Mesodermal cell (in vitro differentiated cells): ENCODE data around the gene ITPR2.
"Not testable (repeated sequence)": the region's sequence is repeated elsewhere in the genome, so short reads cannot be mapped to it uniquely, and the experiment has no call there.

Source experiments
- H3K27ac ChIP-seq: 2 replicates; pipeline ENCODE4 v1.7.0; 2013; ENCODE audit warnings: mild to moderate bottlenecking, low read depth, low read length, moderate library complexity; ENCODE audit not compliant: severe bottlenecking
- H3K36me3 ChIP-seq: 2 replicates; pipeline ENCODE4 v1.7.1; 2013; ENCODE audit warnings: mild to moderate bottlenecking, low read length, moderate library complexity; ENCODE audit not compliant: control insufficient read depth, insufficient read depth
- H3K4me1 ChIP-seq: one replicate; pipeline ENCODE4 v1.7.1; 2013; ENCODE audit warnings: mild to moderate bottlenecking, low read length; ENCODE audit not compliant: insufficient read depth, control insufficient read depth, poor library complexity, severe bottlenecking
- H3K4me3 ChIP-seq: 2 replicates; pipeline ENCODE4 v1.7.0; 2013; ENCODE audit warnings: low read length, control low read depth, mild to moderate bottlenecking; ENCODE audit not compliant: insufficient read depth, poor library complexity, severe bottlenecking; ENCODE audit errors: extremely low read depth
- H3K9me3 ChIP-seq: 2 replicates; pipeline ENCODE4 v1.7.1; 2013; ENCODE audit warnings: mild to moderate bottlenecking, low read length, moderate library complexity; ENCODE audit not compliant: control insufficient read depth
- WGBS, 2 experiments: methylation state at CpG; one replicate each; pipeline ENCODE4 v1.1.5; 2013; ENCODE audit warnings: missing lambda C conversion rate in 2 of 2; ENCODE audit not compliant: insufficient coverage in 2 of 2; 5-methylcytosine and 5-hydroxymethylcytosine counted together

ITPR2 gene

GRCh38 chr12:26789731-26790644 lies 43.0 kb downstream of the ITPR2 start:
- no peaks in the 10 kb centered on the region for H3K36me3 ChIP-seq
- peaks cover 6% of the 10 kb centered on the region for H3K4me1 ChIP-seq
- H3K4me3 ChIP-seq = no peak overlapping the region
- H3K9me3 ChIP-seq = no peaks in the 10 kb centered on the region
- H3K27ac ChIP-seq = no peak overlapping the region
- WGBS, 2 experiments = 100% methylated on average over 1 of the region's 2 CpGs; no CpG with 5 or more reads in 1 of the 2 experiments

GRCh38 chr12:26786865-26787514 lies 46.0 kb downstream of the ITPR2 start:
- Histone ChIP-seq H3K4me1 (peaks cover 6% of the 10 kb centered on the region), H3K27ac (peak overlapping the region; percentile 26), H3K4me3 (no peak overlapping the region), H3K36me3 (no peaks in the 10 kb centered on the region), H3K9me3 (no peaks in the 10 kb centered on the region)
- 82 to 89% methylated on average over 2 of the region's 2 CpGs for WGBS, 2 experiments

GRCh38 chr12:26786491-26786864 lies 46.5 kb downstream of the ITPR2 start:
- Histone ChIP-seq H3K9me3 (no peaks in the 10 kb centered on the region), H3K4me3 (no peak overlapping the region), H3K27ac (no peak overlapping the region), H3K36me3 (no peaks in the 10 kb centered on the region), H3K4me1 (peaks cover 6% of the 10 kb centered on the region)
- WGBS, 2 experiments = 100% methylated on average over 1 of the region's 3 CpGs; no CpG with 5 or more reads in 1 of the 2 experiments

GRCh38 chr12:26783816-26784379 lies 49.1 kb downstream of the ITPR2 start:
- H3K36me3 ChIP-seq = not testable (repeated sequence)
- 82 to 100% methylated on average over 1 of the region's 3 CpGs for WGBS, 2 experiments

GRCh38 chr12:26783131-26783526 lies 49.9 kb downstream of the ITPR2 start:
- no CpG with 5 or more reads among the region's 1 CpG for WGBS, 2 experiments
- Histone ChIP-seq H3K4me1 (no peaks in the 10 kb centered on the region), H3K27ac (no peak overlapping the region), H3K9me3 (no peaks in the 10 kb centered on the region), H3K4me3 (no peak overlapping the region), H3K36me3 (no peaks in the 10 kb centered on the region)

More at GRCh38 chr12:26783816-26784379, 49.1 kb downstream of the ITPR2 start:
- H3K27ac ChIP-seq, H3K9me3 ChIP-seq, H3K4me1 ChIP-seq, H3K4me3 ChIP-seq: not testable (repeated sequence)

GRCh38 chr12:26782372-26783130 lies 50.4 kb downstream of the ITPR2 start:
- Histone ChIP-seq H3K27ac (no peak overlapping the region), H3K4me3 (no peak overlapping the region), H3K36me3 (no peaks in the 10 kb centered on the region), H3K9me3 (peaks cover 5% of the 10 kb centered on the region), H3K4me1 (no peaks in the 10 kb centered on the region)
- WGBS, 2 experiments = 90 to 100% methylated on average over 2 of the region's 3 CpGs

GRCh38 chr12:26780656-26781055 lies 52.3 kb downstream of the ITPR2 start:
- WGBS, 2 experiments = 86% methylated on average over 1 of the region's 2 CpGs; no CpG with 5 or more reads in 1 of the 2 experiments
- not testable (repeated sequence) for H3K27ac ChIP-seq, H3K4me3 ChIP-seq, H3K4me1 ChIP-seq, H3K36me3 ChIP-seq
- H3K9me3 ChIP-seq = peaks cover 18% of the 10 kb centered on the region

- WGBS, 2 experiments = 80 to 90% methylated on average over 2 to 5 of the region's 5 CpGs
- not testable (repeated sequence) for H3K27ac ChIP-seq, H3K4me3 ChIP-seq, H3K4me1 ChIP-seq, H3K36me3 ChIP-seq
- peaks cover 18% of the 10 kb centered on the region for H3K9me3 ChIP-seq
Measured at GRCh38 chr12:26778173-26778775, 54.7 kb downstream of the ITPR2 start.

- 80% methylated on average over 3 of the region's 3 CpGs; no CpG with 5 or more reads in 1 of the 2 experiments for WGBS, 2 experiments
- Histone ChIP-seq H3K9me3 (peaks cover 18% of the 10 kb centered on the region), H3K4me1 (no peaks in the 10 kb centered on the region), H3K27ac (no peak overlapping the region), H3K4me3 (no peak overlapping the region), H3K36me3 (no peaks in the 10 kb centered on the region)
Measured at GRCh38 chr12:26777236-26777635, 55.8 kb downstream of the ITPR2 start.

GRCh38 chr12:26775991-26776390 lies 57.0 kb downstream of the ITPR2 start:
- H3K27ac ChIP-seq, H3K4me1 ChIP-seq, H3K36me3 ChIP-seq, H3K4me3 ChIP-seq: not testable (repeated sequence)
- WGBS, 2 experiments = 57 to 73% methylated on average over 1 of the region's 3 CpGs
- H3K9me3 ChIP-seq = peaks cover 18% of the 10 kb centered on the region
